Measurements from ENCODE around the gene MTG1. TPM values are rescaled to one million over a fixed set of nuclear protein-coding genes. Genes with fewer than 3 reads are reported as not detected.

Gene MTG1
- total RNA-seq, 1 donor = 31.5 TPM

DNA sequence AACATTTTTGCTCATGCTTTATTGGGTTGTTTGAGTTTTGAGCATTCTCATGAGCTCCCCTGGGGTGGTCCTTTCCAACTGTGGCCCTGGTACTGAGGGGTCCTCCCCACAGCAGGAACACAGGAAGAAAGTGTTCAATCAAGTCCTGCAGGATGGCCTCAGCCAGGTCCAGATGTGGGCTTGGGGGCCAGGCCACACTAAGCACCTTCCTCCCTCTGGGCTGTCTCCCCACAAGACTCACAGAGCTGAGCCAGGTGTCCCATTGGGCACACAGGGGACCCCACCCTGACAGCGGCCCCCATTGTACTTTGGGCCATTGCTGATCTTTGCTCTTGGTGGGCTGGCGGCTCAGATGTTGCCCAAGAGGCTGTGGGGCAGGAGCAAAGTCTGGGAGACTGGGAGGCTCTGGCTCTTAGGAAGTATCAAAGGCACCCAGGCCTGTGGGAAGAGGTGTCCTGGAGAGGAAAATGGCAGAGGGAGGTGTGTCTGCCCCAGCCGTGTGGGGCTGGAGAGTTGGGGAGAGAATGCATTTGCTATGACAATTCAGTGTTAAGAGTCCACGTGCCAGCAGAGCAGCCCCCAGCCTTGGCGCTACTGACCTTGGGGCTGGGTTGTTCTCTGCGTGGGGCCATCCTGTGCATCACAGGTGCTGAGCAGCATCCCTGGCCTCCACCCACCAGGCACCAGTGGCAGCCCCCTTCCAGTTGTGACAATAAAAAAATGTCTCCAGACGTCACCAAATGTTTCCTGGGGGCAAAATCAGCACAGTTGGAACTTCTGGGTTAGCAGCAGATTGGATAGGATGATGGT, 77.5 kb downstream of the MTG1 start:
- H3K36me3 ChIP-seq (ENCODE audit: insufficient read depth, low read length) = no peaks in the 10 kb centered on the region
- no peaks in the 10 kb centered on the region for H3K27me3 ChIP-seq (ENCODE audit: insufficient read depth, low read length)
- no peaks in the 10 kb centered on the region for H3K79me2 ChIP-seq (ENCODE audit: insufficient read depth, low read length)
- H4K20me1 ChIP-seq (ENCODE audit: insufficient read depth, low read length) = no peaks in the 10 kb centered on the region
- H3K4me1 ChIP-seq (ENCODE audit: insufficient read depth, low read length) = no peaks in the 10 kb centered on the region
- no peak overlapping the region for H2AFZ ChIP-seq (ENCODE audit: low read length)
- H3K27ac ChIP-seq (ENCODE audit: low read depth, low read length) = no peak overlapping the region
- H3K4me2 ChIP-seq (ENCODE audit: insufficient read depth, low read length) = no peak overlapping the region
- peak; percentile 22 for DNase-seq (ENCODE audit: insufficient read length, low spot score, missing footprints)
- no peak overlapping the region for H3K4me3 ChIP-seq (ENCODE audit: insufficient read depth, low read length)
- TF ChIP-seq, protein P1, sequence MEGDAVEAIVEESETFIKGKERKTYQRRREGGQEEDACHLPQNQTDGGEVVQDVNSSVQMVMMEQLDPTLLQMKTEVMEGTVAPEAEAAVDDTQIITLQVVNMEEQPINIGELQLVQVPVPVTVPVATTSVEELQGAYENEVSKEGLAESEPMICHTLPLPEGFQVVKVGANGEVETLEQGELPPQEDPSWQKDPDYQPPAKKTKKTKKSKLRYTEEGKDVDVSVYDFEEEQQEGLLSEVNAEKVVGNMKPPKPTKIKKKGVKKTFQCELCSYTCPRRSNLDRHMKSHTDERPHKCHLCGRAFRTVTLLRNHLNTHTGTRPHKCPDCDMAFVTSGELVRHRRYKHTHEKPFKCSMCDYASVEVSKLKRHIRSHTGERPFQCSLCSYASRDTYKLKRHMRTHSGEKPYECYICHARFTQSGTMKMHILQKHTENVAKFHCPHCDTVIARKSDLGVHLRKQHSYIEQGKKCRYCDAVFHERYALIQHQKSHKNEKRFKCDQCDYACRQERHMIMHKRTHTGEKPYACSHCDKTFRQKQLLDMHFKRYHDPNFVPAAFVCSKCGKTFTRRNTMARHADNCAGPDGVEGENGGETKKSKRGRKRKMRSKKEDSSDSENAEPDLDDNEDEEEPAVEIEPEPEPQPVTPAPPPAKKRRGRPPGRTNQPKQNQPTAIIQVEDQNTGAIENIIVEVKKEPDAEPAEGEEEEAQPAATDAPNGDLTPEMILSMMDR (IDR thresholded peaks at IDR 0.05; ENCODE audit: extremely low read depth, low read depth, low read length) = no peak
- H3K9me3 ChIP-seq (ENCODE audit: low read depth, low read length) = no peaks in the 10 kb centered on the region

Small RNA genes lying within 50 kb of the gene (small RNA-seq; reads per million reads assigned to genes)
- gene AL360181.4 (not detected), gene BANF1P2 (not detected), gene MIR3944 (0.37 reads per million)

Other genes starting within 250 kb of the MTG1 start
- gene KNDC1, start 233.9 kb upstream of the MTG1 start, total RNA-seq = under 0.01 TPM in 1 of 2 replicates, not detected in the other
- gene UTF1, start 163.9 kb upstream of the MTG1 start, total RNA-seq = not detected in 2 replicates
- not detected in 2 replicates for gene VENTX, start 156.3 kb upstream of the MTG1 start, total RNA-seq
- gene ADAM8, start 117.3 kb upstream of the MTG1 start, total RNA-seq = 1.2 and 2.2 TPM in 2 replicates
- gene TUBGCP2, start 85.3 kb upstream of the MTG1 start, total RNA-seq = 60.8 and 63.6 TPM in 2 replicates
- 20.9 and 24.6 TPM in 2 replicates for gene ZNF511, start 85.2 kb upstream of the MTG1 start, total RNA-seq
- not detected in 2 replicates for gene CALY, start 57.3 kb upstream of the MTG1 start, total RNA-seq
- not detected in 2 replicates for gene PRAP1, start 46.8 kb upstream of the MTG1 start, total RNA-seq
- 5.1 and 6.5 TPM in 2 replicates for gene FUOM, start 36.1 kb upstream of the MTG1 start, total RNA-seq
- gene ECHS1, start 20.8 kb upstream of the MTG1 start, total RNA-seq = 55.4 and 56.1 TPM in 2 replicates
- gene PAOX, start 14.9 kb upstream of the MTG1 start, total RNA-seq = 5.9 and 7.6 TPM in 2 replicates
- under 0.01 TPM in 2 replicates for gene SPRN, start 30.5 kb downstream of the MTG1 start, total RNA-seq
- 5.1 and 5.6 TPM in 2 replicates for gene SCART1, start 59.8 kb downstream of the MTG1 start, total RNA-seq
- gene CYP2E1, start 133.2 kb downstream of the MTG1 start, total RNA-seq = 1.5 and 1.8 TPM in 2 replicates
- 0.72 TPM in 1 of 2 replicates, not detected in the other for gene SYCE1, start 171.4 kb downstream of the MTG1 start, total RNA-seq
- not detected in 2 replicates for gene FRG2B, start 232.6 kb downstream of the MTG1 start, total RNA-seq

Measured in osteoblast (primary cell).